NCI-H748 (cell line): ENCODE data around the gene APBA1.
"Not testable (repeated sequence)": the region's sequence is repeated elsewhere in the genome, so short reads cannot be mapped to it uniquely, and the experiment has no call there.

Source experiments
- DNase-seq: peaks from one replicate; lab custom pipeline; 2025; ENCODE audit not compliant: unreplicated experiment; lab: John Stamatoyannopoulos, UW

Gene APBA1

DNA sequence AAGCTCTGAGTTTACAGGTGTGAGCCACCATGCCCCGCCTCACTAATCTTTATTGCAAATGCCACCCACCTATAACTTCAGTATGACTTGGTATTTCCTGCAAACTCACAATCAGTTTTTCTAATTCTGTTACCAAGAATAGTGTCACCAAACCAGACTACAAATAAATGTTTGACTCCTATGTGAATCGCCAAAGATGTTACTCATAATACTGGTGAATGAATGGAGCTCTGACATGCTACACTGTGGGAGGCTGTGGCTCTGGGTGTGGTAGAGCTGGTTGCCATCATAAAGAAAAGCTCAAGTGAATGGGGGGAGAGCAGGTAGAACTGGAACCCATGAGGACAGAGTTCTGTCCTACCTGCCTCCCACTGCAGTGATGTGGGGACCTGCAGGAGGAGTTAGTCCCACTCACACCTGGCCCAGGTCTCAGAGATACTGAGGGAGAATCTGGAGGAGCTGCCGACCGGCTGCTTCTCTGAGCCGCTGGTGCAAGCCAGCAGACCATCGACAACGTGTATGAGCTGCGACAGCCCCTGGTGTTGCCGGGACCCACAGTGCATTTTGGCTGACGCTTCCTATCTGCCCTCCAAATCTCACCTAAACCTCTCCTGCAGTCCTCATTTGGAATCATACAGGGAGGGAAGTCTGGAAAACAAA lies 251.4 kb downstream of the APBA1 start:
- no peak for DNase-seq

DNA sequence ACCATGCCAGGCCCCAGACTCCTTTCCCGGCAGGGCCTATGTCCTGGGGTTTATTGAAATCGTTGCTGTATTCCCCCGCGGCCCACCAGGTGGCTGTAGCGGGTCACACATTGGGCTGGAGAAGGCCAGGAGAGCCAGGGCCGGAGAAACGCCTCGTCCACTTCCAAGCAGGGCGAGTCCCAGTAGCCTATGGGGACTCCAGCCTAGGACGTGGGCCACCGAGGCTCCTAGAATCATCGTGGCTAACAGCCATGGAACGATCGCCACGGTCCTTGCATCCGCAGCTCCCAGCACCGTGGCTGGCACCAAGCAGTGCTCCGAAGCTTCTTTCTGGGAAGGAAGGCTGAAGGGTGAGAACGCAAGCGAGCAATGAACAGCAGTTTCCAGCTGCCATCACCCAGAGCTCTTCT lies 259.4 kb downstream of the APBA1 start:
- DNase-seq, result peak; percentile 60

DNA sequence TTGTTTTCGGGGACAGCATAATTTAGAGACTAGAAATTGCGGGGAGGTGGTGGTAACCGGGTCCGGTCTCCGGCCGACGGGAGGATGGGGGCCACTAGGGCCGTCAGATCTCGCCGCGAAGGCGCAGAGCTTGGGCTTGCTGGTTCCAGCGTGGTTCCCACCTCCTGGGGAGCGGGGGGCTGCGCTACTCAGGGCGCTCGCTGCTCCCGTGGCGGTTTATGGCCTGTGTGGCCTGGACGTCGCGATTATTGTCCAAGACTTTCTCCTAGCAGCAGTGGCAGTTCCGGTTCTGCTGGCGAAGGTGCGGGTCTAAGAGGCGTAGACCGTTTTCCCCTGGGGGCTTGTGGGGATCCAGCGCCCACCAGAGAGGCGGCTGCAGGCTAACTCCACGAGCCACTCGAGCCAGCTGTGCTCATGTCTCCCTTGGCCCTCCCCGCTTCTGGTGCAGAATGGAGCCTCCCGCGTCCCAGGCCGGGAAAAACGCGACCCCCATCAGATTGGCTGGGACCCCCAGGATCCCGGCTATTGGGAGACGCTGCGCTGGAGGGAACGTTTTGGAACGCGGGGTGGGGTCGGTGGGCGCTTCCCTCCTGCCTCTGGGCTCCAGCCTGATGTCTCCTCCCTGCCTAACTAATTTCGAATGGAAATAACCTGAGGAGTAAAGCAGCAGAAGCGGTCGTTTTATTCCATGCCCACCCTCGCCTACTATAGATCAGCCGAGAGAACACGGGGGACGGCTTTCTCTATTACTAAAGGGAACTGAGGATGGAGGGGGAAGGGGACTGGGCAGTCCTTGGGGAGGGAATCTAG lies 260.0 kb downstream of the APBA1 start:
- no peak for DNase-seq

DNA sequence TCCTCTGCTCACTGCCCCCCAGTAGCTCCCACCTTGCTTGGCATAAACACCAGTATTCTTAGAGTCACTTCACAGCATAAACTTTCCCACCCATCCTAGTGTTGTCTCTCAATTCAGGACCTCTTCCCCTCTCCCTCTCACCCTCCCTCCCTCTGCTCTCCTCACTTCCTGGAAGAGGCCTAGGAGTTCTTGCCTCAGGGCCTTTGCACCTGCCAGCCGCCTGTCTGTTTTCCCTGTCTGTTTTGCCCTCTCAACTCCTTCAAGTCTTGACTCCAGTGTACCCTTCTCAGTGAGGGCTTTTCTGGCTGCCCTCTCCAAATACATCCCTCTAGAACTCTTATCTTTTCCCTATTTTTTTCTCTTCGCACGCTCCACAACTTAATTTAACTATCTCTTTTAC lies 260.9 kb downstream of the APBA1 start:
- no peak for DNase-seq

DNA sequence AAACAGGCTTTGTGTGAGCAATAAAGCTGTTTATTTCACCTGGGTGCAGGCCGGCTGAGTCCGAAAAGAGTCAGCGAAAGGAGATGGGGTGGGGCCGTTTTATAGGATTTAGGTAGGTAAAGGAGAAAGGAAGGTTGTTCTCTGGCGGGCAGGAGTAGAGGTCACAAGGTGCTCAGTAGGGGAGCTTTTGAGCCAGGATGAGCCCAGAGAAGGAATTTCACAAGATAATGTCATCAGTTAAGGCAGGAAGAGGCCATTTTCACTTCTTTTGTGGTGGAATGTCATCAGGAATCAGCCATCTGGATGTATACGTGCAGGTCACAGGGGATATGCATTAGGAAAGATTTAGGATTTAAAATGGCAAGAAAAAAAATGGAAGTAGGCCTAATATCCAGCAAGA lies 262.2 kb downstream of the APBA1 start:
- DNase-seq, result not testable (repeated sequence)

DNA sequence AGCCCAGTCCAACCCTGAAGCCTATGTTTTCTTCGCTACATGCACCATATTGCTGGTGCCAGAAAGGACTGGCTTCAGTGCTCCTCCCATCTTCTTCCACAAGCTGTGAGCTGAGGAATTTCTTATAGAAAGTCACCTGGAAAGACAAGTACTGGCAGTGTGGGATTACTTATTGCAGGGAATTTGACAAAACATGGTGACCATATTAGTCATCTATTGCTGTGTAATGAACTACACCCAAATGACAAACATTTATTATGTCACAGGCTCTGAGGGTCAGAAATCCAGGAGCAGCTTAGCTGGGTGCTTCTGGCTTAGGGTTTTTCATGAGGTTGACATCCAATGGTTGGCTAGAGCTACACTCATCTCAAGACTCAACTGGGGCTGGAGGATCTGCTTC lies 271.7 kb downstream of the APBA1 start:
- DNase-seq, result no peak

DNA sequence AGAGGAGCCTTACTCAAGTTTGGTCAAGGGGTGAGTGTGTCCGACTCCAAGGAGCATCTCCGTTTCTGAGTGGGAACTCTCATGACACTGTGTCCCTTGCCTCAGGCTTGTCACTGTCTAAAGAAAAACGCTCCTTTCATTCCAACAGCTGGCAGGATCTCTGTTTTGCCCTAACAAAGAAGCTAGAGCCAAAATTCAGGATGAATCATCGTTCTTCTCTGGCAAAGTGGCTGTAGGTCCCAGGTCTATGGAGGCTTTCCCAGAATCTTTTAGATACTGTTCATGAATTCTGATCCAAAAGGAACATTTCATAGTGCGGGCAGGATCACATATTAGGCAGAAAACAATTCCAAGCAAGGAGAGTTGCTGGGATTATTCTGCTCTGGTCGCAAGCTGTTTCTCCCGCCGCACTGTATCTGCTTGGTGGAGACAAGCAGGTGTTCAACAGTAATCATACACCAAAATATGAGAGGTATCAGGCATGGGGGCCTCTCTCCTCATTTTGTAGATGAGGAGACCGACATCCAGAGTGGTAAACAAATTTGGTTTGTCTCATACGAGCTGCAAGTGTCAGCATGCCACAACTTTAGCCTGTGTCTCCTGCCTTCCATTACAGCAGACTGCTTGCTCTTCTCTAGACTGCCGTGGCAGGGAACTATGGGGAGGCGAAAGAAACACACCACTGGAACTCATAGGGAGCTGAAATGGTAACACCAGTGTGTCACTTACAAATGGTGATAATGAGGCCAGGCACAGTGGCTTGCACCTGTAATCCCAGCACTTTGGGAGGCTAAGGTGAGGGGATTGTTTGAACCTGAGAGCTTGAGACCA lies 274.6 kb downstream of the APBA1 start:
- no peak for DNase-seq

DNA sequence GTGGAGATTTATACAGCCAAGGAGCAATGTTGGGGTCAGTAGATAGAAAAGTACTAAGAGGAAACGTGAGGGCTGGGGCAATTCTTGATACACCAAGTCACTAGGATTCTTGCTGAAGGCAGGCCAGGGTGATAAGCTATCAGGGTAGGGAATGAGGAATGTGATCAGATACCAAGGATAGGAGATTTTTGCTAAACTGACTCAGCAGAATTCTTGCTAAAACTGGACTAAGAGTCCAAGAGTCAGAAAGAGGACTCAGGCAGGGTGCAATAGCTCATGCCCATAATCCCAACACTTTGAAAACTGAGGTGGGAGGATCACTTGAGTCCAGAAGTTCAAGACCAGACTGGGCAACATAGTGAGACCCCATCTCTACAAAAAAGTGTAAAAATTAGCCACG lies 275.4 kb downstream of the APBA1 start:
- DNase-seq, result no peak

DNA sequence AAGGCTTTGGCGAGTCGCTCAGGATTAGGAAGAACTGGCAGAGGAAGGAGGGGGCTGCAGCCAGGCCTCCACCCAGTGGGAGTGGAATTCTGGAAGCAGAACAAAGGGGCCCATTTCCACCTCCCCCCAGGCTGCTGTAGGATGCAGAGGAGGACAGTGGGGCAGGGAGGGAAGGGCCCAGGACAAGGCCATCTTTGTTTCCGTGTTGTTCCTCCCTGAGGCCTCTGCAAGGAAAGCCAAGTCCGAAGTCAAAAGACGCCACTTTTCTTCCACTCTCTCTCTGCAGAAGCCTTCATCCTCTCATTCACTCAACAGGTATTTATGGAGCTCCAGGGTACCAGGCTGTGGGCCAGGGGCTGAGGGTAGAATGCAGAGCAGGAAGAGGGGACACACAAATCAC lies 276.5 kb downstream of the APBA1 start:
- DNase-seq, result no peak

DNA sequence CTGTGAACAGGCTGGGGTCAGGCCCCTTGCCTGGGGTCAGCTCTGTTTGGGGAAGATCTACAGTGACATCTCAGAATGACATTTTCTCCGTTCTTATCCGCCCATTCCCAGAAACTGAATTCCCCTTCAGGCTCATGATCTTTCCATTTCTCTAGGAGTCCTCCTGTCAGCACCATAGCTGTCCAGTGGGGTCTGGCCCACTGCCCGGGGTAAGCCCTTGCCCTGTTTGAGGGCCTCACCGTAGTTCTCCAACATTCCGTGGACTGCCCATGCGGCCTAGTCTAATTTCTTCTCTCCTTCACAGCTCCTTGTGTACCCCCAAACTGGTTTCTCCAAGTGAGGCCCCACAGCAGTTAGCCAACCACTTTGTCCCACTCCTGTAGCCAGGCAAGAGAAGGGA lies 278.7 kb downstream of the APBA1 start:
- no peak for DNase-seq

DNA sequence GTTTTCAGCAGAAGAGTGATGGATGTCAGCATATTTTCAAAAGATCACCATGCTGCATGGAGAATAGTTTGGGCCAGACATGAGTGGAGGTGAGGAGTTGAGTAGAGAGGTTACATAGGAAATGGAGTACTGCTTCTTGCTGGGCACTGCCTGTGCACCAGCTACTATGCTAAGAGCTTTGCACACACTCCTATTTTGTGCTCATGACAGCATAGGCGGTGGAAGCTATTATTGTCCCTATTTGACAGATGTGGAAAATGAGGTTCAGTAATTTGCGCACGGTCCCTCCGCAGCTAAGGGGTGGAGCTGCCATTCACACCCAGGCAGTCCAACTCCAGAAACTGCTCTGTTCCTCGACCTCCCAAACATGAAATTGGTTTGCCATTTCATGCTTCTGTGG lies 279.3 kb downstream of the APBA1 start:
- DNase-seq, result no peak

DNA sequence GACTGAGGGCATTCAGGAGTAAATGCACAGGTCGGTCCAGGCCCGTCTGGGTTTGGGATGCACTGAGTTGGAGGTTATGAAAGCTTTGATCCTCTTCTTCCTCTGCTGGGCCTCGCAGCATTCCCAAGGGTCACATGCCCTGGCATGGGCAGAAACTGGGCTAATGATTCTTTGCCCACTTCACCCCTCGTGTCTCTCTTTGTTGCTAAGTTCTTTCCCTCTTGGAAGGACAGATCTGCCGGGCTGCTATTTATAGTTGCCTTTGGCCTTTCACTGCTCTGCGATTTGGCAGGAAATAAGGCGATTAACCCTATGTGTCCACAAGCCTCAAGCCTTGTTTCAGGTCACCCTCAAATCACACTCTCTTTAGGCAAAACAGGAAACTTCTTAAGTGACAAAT lies 280.2 kb downstream of the APBA1 start:
- DNase-seq, result no peak

DNA sequence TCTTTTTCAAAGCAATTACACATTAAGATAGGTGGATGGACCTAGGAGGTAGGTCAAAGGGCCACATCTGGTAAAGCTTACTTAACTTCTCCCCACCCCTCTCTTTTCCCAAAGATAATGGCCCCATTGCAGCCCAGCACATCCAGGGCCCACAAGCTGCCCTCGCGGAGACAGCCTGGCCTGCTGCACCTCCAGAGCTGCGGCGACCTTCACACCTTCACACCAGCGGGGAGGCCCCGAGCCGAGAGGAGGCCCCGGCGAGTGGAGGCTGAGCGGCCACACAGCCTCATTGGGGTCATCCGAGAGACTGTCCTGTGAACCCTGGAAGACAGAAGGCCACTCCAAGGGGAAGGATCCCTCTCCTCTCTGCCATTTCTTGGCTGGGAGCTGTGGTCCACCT lies 280.7 kb downstream of the APBA1 start:
- no peak for DNase-seq

DNA sequence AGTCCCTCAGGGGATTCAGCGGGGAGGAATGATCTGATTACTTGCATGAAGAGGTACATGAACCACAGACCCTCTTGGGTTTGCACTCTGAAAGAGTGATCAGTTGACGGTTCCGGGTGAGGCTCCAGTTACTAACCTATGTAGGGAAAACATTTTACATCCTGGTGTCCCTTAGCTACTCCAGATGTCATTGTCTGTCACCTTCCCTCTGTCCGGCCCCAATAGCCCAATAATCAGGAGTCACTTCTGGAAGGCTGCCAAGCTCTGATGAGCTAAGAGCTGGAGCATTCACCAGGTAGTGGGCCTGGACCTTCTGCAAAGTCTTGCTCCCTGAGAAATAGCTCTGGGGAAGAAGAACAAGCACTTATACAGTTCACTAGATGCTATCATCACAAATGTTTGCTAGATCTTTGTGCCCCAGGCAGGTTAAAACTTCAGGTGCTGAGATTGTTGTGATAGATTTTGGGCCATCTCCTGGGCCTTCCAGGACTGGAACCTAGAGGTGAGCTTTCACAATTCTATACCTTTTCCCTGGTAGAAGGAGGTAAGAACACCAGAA lies 282.7 kb downstream of the APBA1 start:
- peak; percentile 59 for DNase-seq

DNA sequence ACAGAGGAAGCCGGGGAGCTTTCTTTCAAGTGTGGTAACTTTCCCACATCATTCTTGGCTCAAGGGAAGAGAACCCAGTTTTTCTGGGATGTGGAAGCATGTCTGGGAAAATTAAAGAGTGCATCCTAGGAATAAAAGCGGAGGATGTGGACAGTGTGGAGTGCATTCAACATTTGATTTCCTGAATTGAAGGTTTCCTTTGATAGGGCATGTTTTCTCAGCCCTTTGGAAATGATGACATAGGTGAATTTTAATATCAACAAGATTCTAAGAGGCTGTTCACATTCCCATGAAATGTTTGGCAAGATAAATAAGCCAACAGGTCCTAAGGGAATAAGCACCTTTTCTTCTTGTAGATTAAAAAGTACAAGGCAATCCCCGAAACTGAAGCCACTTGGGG lies 283.6 kb downstream of the APBA1 start:
- DNase-seq, result no peak

DNA sequence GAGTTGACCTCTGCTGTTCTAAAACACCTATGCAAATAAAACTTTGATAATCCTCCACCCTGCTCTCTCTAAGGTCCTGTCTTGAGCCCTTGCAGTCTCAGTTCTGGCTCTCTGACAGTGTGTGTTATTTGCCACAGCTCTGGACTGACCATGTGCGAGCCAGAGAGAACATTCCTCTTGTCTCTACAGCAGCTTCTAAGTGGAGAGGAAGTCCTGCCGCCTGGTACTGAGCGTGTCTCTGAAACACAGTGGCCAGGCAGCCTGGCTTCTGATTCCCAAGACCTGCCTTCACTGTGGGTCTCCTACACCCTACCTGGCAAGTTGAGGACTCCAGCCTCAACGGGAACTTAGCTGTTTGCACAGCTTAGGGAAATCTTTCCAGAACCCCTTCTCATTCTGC lies 285.5 kb downstream of the APBA1 start:
- no peak for DNase-seq

DNA sequence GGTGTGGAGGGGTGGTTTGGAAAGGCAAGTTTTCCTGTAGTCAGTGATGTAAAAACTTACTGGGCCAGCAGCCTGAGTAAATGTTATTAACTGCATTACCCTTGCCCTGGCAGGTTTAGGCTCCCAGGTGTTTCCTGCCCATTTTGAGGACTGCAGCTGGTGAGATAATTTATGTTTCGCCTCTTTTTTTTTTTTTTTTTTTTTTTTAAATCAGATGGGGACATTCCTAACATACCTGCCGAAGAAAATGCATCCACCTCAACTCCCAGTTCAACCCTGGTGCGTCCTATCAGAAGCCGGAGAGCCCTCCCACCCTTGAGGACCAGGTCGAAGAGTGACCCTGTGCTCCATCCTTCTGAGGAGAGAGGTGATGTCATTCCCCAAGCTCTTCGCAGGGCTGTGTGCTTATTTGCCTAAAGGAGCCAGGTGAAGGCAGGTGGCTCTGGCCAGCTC lies 286.6 kb downstream of the APBA1 start:
- peak; percentile 68 for DNase-seq

DNA sequence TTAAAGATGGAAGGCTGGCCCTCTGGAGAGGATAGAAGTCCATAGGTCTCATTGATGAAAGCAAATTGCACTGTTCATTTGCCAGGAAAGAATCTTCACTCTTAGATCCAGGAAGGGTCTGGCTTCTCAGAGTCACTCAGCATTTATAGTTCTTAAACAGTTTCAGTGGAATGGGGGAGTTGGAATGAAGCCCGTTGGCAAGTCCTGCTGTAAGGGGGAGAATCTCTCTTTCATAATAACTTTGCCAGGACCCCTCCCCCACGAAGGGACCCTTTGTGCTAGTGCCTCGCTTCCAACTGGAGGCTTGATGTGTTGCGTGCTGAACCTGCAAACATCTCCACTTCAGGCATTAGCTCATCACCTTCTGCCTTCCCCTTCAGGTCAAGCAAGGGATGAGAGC lies 290.0 kb downstream of the APBA1 start:
- no peak for DNase-seq

DNA sequence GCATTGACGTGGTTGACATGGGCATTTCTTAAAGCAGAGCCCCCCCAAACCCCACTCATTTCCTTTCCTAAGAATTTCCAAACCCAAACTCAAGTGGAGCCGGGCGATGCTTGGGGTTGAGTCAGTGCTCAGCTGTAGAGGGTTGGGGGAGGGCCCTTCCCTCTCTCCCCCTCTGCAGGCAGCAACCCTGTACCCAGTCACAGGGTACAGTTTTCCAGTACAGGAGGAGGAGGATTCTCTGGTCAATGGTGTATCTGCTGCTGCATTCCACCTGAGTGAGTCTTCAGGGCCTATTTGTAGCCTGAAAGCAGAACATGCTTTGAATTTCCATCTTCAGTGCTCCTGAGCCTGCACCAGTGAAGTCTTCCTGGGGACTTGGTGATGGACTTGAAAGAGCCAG lies 291.4 kb downstream of the APBA1 start:
- no peak for DNase-seq

DNA sequence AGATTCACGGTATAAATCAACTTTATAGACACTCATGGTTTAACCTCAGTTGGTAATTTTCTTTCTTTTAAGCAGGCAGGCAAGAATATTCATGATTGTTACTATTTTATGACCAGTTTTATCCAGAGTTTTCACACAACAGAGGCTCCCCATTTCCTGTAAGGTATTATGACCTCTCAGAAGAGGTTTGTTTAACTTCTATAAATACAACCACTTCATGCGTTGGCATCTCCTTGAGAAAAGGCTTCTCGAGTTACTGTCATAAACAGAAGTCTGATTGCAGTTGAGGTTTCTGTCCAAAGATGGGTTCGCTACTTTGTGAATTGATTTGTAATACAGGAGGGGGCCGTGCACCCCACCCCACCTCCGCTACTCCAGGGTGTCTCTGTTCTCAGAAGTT lies 291.9 kb downstream of the APBA1 start:
- no peak for DNase-seq

DNA sequence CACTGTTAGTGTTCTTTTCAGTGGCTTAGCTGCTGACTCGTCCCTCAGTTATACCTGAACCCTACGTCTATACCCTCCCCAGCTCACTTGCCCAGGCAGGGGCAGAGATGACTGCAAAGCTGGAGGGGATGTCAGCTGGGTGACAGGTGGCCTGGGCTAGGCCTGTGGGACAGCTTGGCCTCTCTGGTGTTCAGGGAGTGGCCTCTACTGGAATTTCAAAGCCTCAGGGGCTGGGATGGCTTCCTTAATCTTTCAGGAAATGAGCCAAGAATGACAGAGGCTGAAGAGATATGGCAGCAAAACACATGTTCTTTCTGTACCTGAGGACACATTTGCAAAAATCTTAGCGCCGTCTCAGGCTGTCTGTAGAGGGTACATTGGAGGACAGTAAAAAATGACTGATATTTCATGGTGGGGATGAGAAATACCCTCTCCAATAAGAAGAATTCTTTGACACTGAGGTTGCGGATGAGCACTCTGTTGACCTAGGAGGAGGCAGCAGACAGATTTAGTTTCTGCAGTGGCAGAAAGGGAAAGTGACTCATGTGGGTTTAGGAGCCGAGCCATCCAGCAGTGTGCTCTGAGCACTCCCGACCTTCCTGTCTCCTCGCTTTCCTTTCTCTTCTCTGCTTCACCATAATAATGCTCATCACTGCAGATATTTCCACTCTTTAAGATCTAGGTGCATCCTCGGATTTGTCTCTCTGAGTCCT lies 292.7 kb downstream of the APBA1 start:
- DNase-seq, result no peak
